ENCODE measurements around the gene TOE1. TPM values are rescaled to one million over a fixed set of nuclear protein-coding genes. Genes with fewer than 3 reads are reported as not detected.
"Not testable (repeated sequence)": the region's sequence is repeated elsewhere in the genome, so short reads cannot be mapped to it uniquely, and the experiment has no call there.

The TOE1 gene
- 10 to 100 TPM in 1 of 2 donors, 1 to 10 TPM in 1; 9.5 to 12.6 TPM for total RNA-seq
- long read RNA-seq, transcript TOE1-201 (8 exons, 2,389 nt) = major isoform, 8 of 15 reads
- long read RNA-seq, partial matches to known transcripts = 4 of 15 reads
- long read RNA-seq, other reads (novel, unspliced or antisense) = 3 of 15 reads

DNA sequence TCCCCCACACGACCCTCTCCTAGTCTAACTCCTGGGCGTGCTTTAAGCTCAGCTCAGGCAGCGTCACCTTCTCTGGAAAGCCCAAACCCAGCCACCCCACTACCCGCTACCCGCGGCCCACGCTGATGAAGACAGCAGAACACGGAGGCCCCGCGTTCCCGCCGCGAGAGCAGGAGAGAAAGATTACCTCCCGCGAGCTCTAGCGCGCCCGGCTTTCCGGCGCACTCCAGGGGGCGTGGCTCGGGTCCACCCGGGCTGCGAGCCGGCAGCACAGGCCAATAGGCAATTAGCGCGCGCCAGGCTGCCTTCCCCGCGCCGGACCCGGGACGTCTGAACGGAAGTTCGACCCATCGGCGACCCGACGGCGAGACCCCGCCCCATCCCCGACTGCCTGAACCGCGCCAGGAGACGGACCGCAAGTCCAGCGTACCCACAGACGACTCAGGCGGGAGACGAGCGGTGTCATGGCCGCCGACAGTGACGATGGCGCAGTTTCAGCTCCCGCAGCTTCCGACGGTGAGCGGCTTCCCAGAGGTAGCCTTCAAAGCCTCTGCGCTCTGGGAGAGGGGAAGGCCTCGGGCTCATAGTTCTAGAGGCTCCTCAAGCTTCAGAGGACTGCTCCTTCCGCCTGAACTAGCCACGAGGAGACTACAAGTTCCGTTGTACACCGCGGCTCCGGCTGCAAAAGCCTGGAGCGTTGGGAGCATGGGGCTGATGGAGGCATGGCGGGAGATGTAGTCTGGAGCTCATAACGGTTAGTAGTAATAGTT is at the start of gene TOE1, which contains the start of gene MUTYH:
TOE1 (plus strand) TSS at position 382 of the 770 bp plus-strand sequence; CDS start at position 465, 83 bp downstream.
MUTYH (minus strand) TSS at position 652 of the 770 bp plus-strand sequence. CDS start 5,935 bp downstream, outside the sequence.
- ATAC-seq (peak; percentile 77), DNase-seq (peak; percentile 93 to 96)
- intact Hi-C loops (cut with DNase I, micrococcal nuclease) = loop anchor here in 1 of 2 donors (10.0 kb wide), 1 partner anchor 155 kb away; the partner anchor contains the start of gene TESK2

- intact Hi-C loops (cut with DNase I, micrococcal nuclease); DNase-seq; ATAC-seq: not testable (repeated sequence)
Measured at GRCh38 chr1:45291002-45291401, 49.0 kb upstream of the TOE1 start.

DNA sequence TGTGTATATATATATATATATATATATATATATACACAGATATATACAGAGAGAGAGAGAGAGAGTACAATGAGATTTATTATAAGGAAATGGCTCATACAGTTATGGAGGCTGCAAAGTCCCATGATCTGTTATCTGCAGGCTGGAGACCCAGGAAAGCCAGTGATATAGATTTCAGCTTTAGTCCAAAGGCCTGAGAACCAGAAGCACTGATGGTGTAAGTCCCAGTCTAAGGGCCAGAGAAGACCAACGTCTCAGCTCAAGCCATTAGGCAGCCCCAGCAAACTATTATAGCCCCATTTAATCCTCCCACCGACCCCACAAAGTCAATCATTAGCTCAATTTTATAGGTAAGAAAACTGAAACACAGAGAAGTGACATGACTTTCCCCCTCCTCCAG is 48.3 kb upstream of the TOE1 start:
- intact Hi-C loops (cut with DNase I, micrococcal nuclease) = no loop called here
- ATAC-seq (peak; percentile 32), DNase-seq (no peak)

GRCh38 chr1:45297666-45298356 is 42.2 kb upstream of the TOE1 start:
- ATAC-seq (no peak), DNase-seq (no peak)
- intact Hi-C loops (cut with DNase I, micrococcal nuclease) = loop anchor here in 1 of 2 donors (5.0 kb wide), 1 partner anchor 281 kb away; no protein-coding TSS in a partner anchor

- intact Hi-C loops (cut with DNase I, micrococcal nuclease) = loop anchor here in 1 of 2 donors (5.0 kb wide), 1 partner anchor 282 kb away; no protein-coding TSS in a partner anchor
- ATAC-seq (no peak), DNase-seq (no peak)
Measured at GRCh38 chr1:45299296-45299695, 40.7 kb upstream of the TOE1 start.

- intact Hi-C loops (cut with DNase I, micrococcal nuclease) = loop anchor here (2.0 to 5.0 kb wide), 2 partner anchors 283 to 285 kb away; no protein-coding TSS in a partner anchor
- ATAC-seq = no peak
- DNase-seq = peak in 1 of 2 donors; percentile 31
Measured at GRCh38 chr1:45299981-45300668, 39.8 kb upstream of the TOE1 start.

DNA sequence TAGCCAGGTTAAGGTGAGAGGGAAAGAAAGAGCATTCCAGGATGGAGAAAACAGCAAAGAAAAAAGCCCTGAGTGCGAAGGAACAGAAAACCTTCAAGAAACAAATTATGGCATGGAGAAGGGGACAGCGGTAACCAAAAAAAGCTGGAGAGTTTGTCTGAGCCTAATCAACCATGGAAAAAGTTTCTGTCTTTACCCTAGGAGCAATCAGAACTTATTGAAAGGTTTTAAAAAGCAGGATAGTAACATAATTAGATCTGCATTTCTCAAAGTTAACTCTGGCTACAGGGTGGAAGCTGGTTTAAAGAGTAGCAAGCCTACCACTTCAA is 39.3 kb upstream of the TOE1 start:
- ATAC-seq = no peak
- no peak for DNase-seq
- intact Hi-C loops (cut with DNase I, micrococcal nuclease) = loop anchor here in 1 of 2 donors (2.0 kb wide), 1 partner anchor 286 kb away; no protein-coding TSS in a partner anchor

DNA sequence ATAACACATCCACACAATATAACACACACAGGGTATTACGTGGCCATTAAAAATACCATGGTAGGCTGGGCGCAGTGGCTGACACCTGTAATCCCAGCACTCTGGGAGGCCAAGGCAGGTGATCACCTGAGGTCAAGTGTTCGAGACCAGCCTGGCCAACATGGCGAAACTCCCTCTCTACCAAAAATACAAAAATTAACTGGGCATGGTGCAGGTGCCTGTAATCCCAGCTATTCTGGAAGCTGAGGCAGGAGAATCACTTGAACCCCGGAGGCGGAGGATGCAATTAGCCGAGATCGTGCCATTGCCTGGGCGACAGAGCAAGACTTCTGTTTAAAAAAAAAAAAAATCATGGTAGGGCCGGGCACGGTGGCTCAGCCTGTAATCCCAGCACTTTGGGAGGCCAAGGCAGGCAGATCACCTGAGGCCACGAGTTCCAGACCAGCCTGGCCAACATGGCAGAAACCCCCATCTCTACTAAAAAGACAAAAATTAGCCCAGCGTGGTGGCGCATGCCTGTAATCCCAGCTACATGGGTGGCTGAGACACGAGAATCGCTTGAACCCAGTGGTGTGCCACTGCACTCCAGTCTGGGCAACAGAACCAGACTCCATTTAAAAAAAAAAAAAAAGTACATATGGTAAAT is 37.3 kb upstream of the TOE1 start:
- DNase-seq = peak in 1 of 2 donors; percentile 17
- no peak for ATAC-seq
- intact Hi-C loops (cut with DNase I, micrococcal nuclease) = no loop called here

- ATAC-seq (peak; percentile 92), DNase-seq (peak; percentile 99)
- intact Hi-C loops (cut with DNase I, micrococcal nuclease) = no loop called here
Measured at GRCh38 chr1:45303520-45304310, 36.3 kb upstream of the TOE1 start.

DNA sequence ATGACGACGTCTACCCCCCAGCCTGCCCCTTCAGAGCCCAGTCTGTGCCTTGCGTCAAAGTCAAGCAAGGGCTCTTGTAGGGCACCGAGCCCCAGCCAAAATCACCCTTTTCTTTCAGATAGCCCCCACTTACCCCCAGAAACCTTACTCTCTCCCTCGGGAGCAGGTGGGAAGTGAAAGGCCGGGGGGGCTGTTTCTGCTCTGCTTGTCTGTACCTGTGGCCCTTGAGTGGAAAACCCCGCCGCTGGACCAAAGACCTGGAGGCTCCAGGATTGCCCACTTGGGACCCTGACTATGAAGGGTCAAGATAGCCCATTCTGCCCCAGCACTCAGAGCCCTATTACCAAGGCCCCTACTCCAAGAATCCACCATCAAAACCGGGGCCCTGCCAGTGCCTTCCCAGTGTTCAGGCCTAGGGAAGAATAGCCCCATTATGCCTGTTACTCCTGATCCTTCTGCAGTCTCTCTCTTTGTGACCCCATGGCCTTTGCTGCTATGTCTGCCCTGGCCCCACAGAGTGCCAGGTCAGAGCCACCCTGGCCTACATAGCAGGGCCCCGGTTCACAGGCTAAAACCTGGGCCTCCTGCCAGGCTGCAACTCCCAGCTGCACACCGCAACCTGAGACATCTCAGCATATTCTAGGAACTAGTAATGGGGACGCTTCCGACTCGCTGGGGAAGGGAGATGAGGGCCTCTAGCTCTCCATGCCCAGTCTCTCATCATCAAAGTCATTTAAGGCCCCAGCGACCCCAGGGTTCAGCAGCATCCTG is 35.5 kb upstream of the TOE1 start:
- peak; percentile 37 to 56 for DNase-seq
- ATAC-seq = peak; percentile 6
- intact Hi-C loops (cut with DNase I, micrococcal nuclease) = no loop called here

DNA sequence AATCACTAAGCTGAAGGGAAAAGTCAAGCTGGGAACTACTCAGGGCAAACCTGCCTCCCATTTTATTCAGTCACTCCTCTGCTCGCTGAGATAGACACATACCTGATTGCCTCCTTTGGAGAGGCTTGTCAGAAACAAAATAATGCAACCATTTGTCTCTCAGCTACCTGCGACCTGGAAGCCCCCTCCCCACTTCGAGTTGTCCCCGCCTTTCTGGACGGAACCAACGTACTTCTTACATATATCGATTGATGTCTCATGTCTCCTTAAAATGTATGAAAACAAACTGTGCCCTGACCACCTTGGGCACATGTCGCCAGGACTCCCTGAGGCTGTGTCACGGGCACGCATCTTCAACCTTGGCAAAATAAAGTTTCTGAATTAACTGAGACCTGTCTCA is 34.7 kb upstream of the TOE1 start:
- ATAC-seq (no peak), DNase-seq (no peak)
- intact Hi-C loops (cut with DNase I, micrococcal nuclease) = no loop called here

GRCh38 chr1:45306319-45306718 is 33.7 kb upstream of the TOE1 start:
- no peak for ATAC-seq
- intact Hi-C loops (cut with DNase I, micrococcal nuclease) = no loop called here
- no peak for DNase-seq

DNA sequence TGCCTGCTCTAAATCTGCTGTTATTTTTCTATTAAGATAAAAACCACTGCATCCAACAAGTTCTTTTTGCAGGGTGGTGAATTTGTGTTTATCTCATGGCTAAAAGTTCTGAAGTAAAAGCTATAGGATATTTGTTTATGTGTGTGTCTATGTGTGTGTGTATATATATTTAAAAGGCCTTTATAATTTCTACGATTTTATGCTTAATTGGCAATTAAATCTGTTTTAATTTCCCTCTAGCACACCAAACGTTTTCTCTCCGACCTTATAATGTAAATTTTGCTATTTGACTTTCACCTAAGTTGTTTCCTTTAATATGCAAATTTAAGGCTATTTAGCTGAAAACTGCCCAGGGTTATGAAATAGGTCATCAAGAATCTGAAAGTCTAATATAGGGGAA is 33.1 kb upstream of the TOE1 start:
- DNase-seq (no peak), ATAC-seq (no peak)
- intact Hi-C loops (cut with DNase I, micrococcal nuclease) = no loop called here

- intact Hi-C loops (cut with DNase I, micrococcal nuclease) = no loop called here
- no peak for DNase-seq
- peak; percentile 52 for ATAC-seq
Measured at GRCh38 chr1:45314266-45314665, 25.7 kb upstream of the TOE1 start.

DNA sequence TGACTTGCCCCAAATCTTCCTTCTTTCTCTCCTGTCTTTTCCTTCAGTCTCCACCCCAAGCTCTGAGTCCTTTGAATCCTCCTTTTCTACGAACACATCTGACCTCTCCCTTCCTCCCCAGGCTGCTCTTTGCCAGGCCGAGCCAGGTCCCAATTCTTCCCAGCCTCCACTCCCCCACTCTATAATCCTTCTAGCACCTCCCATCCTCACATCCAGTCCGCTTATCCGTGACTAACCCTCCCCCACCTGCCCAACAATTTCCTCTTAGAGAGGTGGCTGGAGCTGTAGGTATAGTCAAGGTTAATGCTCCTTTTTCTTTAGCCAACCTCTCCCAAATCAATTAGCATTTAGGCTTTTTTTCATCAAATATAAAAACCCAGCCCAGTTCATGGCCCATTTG is 22.8 kb upstream of the TOE1 start:
- intact Hi-C loops (cut with DNase I, micrococcal nuclease) = no loop called here
- DNase-seq (no peak), ATAC-seq (no peak)

DNA sequence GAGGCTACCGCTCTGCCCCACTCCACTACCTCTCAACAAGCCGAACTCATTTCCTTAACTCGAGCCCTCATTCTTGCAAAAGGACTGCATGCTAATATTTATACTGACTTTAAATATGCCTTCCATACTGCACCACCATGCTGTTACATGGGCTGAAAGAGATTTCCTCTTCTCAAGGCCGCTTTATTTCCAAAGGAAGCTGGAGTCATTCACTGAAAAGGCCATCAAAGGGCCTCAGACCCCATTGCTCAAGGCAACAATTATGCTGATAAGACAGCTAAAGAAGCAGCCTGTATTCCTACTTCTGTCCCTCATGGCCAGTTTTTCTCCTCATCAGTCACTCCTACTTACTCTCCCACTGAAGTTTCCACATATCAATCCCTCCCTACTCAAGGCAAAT is 20.2 kb upstream of the TOE1 start:
- DNase-seq (no peak), ATAC-seq (no peak)
- intact Hi-C loops (cut with DNase I, micrococcal nuclease) = no loop called here

GRCh38 chr1:45321444-45321843 is 18.5 kb upstream of the TOE1 start:
- DNase-seq (no peak), ATAC-seq (no peak)
- intact Hi-C loops (cut with DNase I, micrococcal nuclease) = no loop called here
